Measurements from ENCODE around the gene WSCD2. TPM values are rescaled to one million over a fixed set of nuclear protein-coding genes. Genes with fewer than 3 reads are reported as not detected.

Gene WSCD2
- total RNA-seq, 1 experiment from 2014 or later: not detected

GRCh38 chr12:108231109-108231905, 102.2 kb downstream of the WSCD2 start:
- H3K27me3 ChIP-seq (replicated peaks; ENCODE audit: control insufficient read depth, insufficient read depth, low read length): no peaks in the 10 kb centered on the region
- no TSS peak for BruUV-seq (replicated peaks)
- H3K4me3 ChIP-seq (ENCODE audit: low read depth, low read length): no peak overlapping the region
- no peak for DNase-seq
- POLR2A ChIA-PET: no interaction called here
- Mint-ChIP-seq H3K27me3 (ENCODE audit: insufficient read depth, unreplicated experiment) (peaks cover 17% of the 10 kb centered on the region), H3K4me3 (ENCODE audit: unreplicated experiment) (no peak overlapping the region), H3K9me3 (ENCODE audit: unreplicated experiment) (no peaks in the 10 kb centered on the region), H3K36me3 (ENCODE audit: insufficient read depth, unreplicated experiment) (no peaks in the 10 kb centered on the region), H3K4me1 (ENCODE audit: low read depth, unreplicated experiment) (no peaks in the 10 kb centered on the region), H3K27ac (ENCODE audit: unreplicated experiment) (no peak overlapping the region)
- CTCF ChIA-PET: interaction anchor here (0.8 kb wide), 1 partner anchor 240 kb away, joined by 3 read pairs; no protein-coding TSS in a partner anchor
- intact Hi-C loops (cut with micrococcal nuclease; ENCODE audit: unreplicated experiment): no loop called here
- no peaks in the 10 kb centered on the region for H3K4me1 ChIP-seq
- H3K36me3 ChIP-seq (ENCODE audit: control insufficient read depth, insufficient read depth, low read length): no peaks in the 10 kb centered on the region
- no peak for TF ChIP-seq CTCF (IDR thresholded peaks at IDR 0.05; ENCODE audit: insufficient read depth in 1 of 2, low read depth in 1 of 2, low read length in 1 of 2, severe bottlenecking in 1 of 2, unreplicated experiment in 1 of 2)
- no peaks in the 10 kb centered on the region for H3K9me3 ChIP-seq

DNA sequence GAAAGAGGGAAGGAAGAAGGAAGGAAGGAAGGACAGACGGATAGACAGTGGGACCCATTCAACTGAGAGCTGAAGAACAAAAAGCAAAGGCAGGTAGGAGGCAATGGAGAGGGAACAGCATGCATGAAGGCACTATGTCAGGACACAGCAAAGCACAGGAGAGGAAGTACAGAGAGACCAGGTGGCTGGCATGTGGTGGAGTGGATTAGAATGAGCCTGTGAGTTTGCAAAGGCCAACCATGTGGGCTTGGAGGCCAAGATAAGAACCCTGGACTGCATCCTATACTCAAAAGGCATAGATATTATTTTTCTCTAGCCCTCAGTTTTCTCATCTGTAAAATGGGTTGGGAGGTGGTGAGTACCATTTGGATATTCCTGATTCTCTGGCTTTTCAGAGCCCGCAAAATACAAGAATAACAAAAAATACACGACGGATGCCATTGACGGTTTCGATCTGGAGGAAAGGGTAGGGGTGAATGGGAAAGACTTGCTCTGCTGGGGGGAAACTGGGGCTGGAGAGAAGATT, 102.9 kb downstream of the WSCD2 start:
- CTCF ChIA-PET: no interaction called here
- BruUV-seq (replicated peaks): no TSS peak

DNA sequence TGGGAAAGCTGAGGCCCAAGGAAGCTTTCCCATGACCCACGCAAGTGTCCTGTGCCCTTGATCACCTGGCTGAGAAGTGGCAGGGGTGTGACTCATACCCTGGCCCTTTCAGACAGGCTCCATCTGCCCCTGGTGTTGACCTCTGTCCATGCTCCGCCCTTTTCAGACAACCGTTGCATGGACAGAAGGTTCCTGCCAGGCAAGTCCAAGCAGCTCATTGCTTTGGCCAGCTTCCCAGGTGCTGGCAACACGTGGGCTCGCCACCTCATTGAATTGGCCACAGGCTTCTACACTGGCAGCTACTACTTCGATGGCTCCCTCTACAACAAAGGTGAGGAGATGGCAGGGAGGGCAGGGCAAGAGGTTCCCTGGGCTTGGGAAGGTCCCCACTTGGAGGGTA, 103.5 kb downstream of the WSCD2 start:
- ChIA-PET CTCF (no interaction called here), POLR2A (no interaction called here)
- DNase-seq: no peak
- intact Hi-C loops (cut with micrococcal nuclease; ENCODE audit: unreplicated experiment): no loop called here
- no TSS peak for BruUV-seq (replicated peaks)
- Mint-ChIP-seq H3K27me3 (ENCODE audit: insufficient read depth, unreplicated experiment) (peaks cover 20% of the 10 kb centered on the region), H3K9me3 (ENCODE audit: unreplicated experiment) (no peaks in the 10 kb centered on the region), H3K4me3 (ENCODE audit: unreplicated experiment) (no peak overlapping the region), H3K27ac (ENCODE audit: unreplicated experiment) (no peak overlapping the region), H3K36me3 (ENCODE audit: insufficient read depth, unreplicated experiment) (no peaks in the 10 kb centered on the region), H3K4me1 (ENCODE audit: low read depth, unreplicated experiment) (no peaks in the 10 kb centered on the region)
- no peak overlapping the region for H3K4me3 ChIP-seq (ENCODE audit: low read depth, low read length)
- H3K36me3 ChIP-seq (ENCODE audit: control insufficient read depth, insufficient read depth, low read length): no peaks in the 10 kb centered on the region
- H3K27me3 ChIP-seq (replicated peaks; ENCODE audit: control insufficient read depth, insufficient read depth, low read length): no peaks in the 10 kb centered on the region
- no peaks in the 10 kb centered on the region for H3K9me3 ChIP-seq
- H3K4me1 ChIP-seq: no peaks in the 10 kb centered on the region
- TF ChIP-seq CTCF (IDR thresholded peaks at IDR 0.05; ENCODE audit: insufficient read depth in 1 of 2, low read depth in 1 of 2, low read length in 1 of 2, severe bottlenecking in 1 of 2, unreplicated experiment in 1 of 2): no peak

More for the DNA sequence above, 102.9 kb downstream of the WSCD2 start:
- Mint-ChIP-seq H3K4me1 (ENCODE audit: low read depth, unreplicated experiment) (no peaks in the 10 kb centered on the region), H3K27ac (ENCODE audit: unreplicated experiment) (no peak overlapping the region), H3K36me3 (ENCODE audit: insufficient read depth, unreplicated experiment) (no peaks in the 10 kb centered on the region), H3K27me3 (ENCODE audit: insufficient read depth, unreplicated experiment) (peaks cover 21% of the 10 kb centered on the region), H3K9me3 (ENCODE audit: unreplicated experiment) (no peaks in the 10 kb centered on the region), H3K4me3 (ENCODE audit: unreplicated experiment) (no peak overlapping the region)
- POLR2A ChIA-PET: no interaction called here
- Histone ChIP-seq H3K4me3 (ENCODE audit: low read depth, low read length) (no peak overlapping the region), H3K4me1 (no peaks in the 10 kb centered on the region), H3K9me3 (no peaks in the 10 kb centered on the region), H3K36me3 (ENCODE audit: control insufficient read depth, insufficient read depth, low read length) (no peaks in the 10 kb centered on the region), H3K27me3 (replicated peaks; ENCODE audit: control insufficient read depth, insufficient read depth, low read length) (no peaks in the 10 kb centered on the region)
- TF ChIP-seq CTCF (IDR thresholded peaks at IDR 0.05; ENCODE audit: insufficient read depth in 1 of 2, low read depth in 1 of 2, low read length in 1 of 2, severe bottlenecking in 1 of 2, unreplicated experiment in 1 of 2): no peak
- intact Hi-C loops (cut with micrococcal nuclease; ENCODE audit: unreplicated experiment): no loop called here
- no peak for DNase-seq
